HG02973 (cell line): ENCODE measurements around the gene CFAP97.
"Not testable (repeated sequence)": the region's sequence is repeated elsewhere in the genome, so short reads cannot be mapped to it uniquely, and the experiment has no call there.

Source experiments
- ATAC-seq: cut with Tn5 transposase; IDR thresholded peaks from one replicate; pipeline ENCODE4 v1.9.1; 2021; ENCODE audit warnings: moderate library complexity; ENCODE audit not compliant: unreplicated experiment

The CFAP97 gene

DNA sequence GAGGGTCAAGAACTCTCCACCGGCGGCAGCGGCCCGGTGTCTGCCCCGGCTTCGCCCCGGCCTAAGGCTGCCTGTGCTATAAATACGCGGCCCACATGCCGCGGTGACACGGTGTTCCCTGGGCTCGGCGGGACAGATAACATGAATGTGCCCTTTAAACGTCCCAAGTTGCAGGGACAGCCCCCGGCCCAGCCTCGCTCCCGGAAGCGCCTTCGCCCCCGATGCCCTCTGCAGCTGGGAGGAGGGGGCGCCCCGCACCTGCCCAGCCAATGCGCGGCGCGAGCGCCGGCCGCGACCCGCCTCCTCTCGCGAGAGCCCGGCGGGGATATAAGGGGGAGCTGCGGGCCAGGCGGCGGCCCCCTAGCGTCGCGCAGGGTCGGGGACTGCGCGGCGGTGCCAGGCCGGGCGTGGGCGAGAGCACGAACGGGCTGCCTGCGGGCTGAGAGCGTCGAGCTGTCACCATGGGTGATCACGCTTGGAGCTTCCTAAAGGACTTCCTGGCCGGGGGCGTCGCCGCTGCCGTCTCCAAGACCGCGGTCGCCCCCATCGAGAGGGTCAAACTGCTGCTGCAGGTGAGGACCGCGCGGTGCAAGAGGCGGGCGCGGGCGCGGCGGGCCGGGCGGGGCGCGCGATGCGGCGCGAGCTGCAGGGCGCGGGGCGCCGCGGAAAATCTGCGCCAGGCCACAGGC lies 60.7 kb downstream of the CFAP97 start, which contains the start of gene SLC25A4:
TSS of gene SLC25A4 (plus strand) at position 355 of the 689 bp plus-strand sequence. CDS start at position 462, 107 bp downstream.
- peak; percentile 95 for ATAC-seq

DNA sequence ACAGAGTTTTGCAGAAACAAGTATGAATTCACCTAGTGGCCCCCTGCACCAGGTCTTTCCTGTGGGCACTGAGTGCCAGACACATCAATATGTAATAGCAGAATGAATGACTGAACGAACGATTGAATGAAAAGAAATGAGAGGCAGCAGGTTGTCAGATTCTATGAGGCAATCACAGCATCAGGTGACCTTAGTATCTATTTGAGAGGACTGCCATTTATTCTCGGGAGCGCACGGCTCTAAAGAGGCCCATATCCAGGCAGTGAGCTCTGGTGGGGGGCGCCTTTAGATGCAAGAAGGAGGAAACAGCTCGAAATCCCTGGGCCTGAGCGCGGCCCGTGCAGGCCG lies 61.3 kb downstream of the CFAP97 start:
- ATAC-seq = peak; percentile 19

DNA sequence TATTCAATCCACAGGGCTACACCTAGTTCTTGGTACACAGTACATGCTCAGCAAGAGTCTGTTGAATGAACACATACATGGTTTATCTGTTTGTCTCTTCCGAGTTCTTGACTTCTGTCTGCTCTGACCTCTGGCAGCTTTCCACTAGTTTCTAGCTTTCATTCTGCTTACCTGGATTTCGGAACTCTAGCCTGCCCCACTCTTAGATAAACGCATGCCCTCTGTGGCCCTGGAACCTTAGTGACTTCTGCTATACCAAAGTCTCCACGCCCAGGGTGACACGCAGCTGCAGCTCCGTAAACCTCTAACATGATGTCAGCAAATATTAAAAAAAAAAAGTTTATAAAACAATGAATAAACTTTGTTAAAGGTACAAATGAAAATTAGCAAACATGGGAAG lies 62.0 kb downstream of the CFAP97 start:
- no peak for ATAC-seq

DNA sequence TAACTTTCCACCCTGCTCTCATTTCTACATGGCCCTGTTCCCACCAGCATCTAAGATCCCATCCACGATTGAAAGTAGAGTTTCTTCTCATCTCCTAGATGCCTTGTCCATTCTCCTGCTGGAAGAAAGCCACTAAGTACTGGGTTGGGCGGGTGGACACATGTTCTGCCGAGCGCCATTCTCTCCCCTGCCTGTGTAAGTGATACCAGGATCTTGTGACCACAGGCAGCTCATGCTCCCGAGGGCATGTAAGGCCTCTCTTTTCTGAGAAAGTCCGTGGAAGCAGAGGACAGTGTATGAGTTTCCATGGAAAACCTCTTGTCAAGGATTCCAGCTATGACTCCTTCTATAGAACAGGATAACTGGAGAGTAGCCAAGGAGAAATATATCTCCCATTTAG lies 64.1 kb downstream of the CFAP97 start:
- no peak for ATAC-seq

- no peak for ATAC-seq
Observed at GRCh38 chr4:185138161-185138560, 65.6 kb downstream of the CFAP97 start.

- ATAC-seq = no peak
Observed at GRCh38 chr4:185137233-185137925, 66.4 kb downstream of the CFAP97 start.

- peak; percentile 67 for ATAC-seq
Observed at GRCh38 chr4:185134307-185134869, 69.4 kb downstream of the CFAP97 start.

DNA sequence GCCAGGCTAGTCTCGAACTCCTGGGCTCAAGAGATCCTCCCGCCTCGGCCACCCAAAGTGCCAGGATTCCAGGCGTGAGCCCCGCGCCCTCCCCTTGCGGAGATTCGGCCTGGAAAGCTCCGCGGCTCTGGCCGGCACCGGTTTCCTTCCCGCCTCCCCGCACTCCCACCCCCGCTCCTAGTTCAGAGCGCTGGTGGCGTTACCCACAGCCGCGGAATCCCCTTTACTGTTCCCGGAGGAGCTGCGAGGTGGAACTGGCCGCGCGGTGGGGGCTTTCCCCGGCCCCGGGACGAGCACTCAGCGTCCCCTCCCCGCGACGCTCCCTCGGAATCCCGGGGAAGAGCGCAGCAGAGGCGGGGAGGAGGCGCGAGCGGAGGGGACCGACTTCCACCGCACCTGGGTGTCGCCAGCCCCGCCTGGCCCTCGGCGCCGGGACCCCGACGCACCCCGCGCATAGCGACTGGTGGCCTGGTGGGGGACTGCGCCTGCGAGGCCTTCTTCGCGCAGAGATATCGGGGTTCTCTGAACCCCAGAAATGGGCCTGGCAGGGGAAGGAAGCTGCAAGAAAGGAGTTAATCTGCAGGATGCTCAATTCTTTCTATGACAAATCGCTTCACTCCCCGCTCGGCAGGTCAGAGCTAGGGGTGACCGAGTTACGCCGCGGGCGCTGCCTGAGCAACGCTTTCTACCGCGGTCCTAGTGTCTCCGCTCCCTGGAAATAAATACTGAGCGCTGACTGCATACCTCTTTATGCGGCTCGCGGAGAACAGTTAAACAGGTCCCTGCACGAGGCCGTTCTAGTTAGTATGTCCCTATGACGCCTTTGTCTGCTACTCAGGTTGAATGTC lies 75.3 kb downstream of the CFAP97 start:
- ATAC-seq = peak; percentile 63

DNA sequence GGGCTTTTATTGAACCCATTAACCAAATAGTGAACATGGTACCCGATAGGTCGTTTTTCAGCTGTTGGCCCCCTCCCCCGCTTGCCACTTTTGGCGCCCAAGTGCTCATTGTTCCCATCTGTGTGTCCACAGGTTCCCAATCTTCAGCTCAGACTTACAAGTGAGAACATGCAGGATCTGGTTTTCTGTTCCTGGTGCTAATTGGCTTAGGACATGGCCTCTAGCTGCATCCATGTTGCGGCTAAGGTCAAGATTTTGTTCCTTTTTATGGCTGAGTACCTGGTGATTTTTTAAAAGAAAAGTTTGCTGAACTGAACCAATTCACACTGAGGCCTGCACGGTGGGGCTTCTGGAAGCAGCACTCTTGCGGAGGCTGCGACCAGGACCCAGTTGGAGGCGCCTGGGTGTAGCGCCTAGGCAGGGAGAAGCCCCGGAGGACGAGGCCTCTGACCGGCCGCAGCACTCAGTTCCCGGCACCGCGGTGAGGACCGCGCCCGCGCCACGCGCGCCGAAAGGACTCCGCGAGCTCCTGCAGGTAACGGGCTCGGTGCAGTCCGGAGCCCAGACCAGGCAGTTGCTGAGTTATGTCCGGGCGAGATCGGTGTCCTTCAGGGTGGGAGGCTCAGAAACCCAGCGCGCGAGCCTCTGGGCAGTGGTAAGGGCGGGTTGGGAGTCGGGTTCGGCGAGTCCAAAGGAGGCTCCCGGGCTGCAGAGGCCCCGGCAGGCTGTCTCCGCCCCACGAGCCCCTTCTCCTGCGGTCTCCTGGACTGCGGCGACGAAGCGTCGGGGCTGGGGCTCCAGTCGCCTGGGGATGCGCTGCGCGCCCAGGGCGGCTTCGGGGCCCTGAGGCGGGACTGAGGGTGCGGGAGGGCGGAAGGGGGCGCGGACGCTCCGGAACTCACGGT lies 76.5 kb downstream of the CFAP97 start:
- no peak for ATAC-seq

DNA sequence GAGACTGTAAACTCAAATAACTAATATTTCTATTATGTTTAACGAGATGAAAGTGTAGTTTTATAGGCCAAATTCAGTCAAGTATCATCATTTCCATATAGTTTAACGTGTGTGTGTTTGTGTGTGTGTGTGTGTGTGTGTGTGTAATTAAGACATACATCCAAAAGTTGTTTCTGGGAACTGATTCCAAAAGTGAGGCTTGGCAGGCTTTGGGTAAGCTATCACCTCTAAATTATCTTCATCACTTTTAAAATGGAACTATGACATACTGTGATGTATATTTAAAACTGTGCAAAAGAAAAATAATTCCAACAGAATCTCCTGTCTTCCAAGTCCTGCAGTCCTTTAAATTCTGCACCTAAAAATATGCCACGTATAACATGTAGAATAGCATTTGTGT lies 79.8 kb downstream of the CFAP97 start:
- ATAC-seq = no peak

DNA sequence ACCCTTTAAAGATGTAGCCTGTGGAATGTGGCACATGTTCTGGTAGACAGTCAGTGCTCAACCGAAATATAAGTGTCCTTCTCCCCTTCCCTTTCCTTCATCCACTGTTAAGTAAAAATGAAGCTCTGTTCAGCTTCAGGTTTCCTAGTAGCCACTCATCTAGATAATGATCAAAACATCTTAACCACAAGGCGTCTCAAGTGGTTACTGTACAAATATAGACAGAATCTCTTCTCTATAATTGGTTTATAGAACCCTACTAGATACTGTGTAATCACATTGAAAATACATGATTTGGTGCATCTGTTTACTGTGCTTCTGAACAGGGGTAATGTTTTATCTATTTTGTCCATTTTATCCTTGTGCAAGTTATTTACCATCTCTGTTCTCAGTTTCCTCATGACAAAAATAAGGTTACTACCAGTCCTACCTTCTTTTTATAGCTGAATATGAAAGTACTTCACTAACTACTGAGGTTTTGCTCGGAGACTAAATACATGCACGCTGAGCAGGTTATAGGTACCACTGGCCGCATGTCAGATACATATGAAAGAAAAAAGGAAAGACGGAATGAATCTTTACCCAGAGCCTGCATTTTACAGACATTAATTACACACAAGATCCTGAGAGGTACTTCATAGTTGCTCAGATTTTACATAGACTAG lies 81.0 kb downstream of the CFAP97 start:
- peak; percentile 65 for ATAC-seq

GRCh38 chr4:185120631-185120946 lies 83.2 kb downstream of the CFAP97 start:
- ATAC-seq = no peak

DNA sequence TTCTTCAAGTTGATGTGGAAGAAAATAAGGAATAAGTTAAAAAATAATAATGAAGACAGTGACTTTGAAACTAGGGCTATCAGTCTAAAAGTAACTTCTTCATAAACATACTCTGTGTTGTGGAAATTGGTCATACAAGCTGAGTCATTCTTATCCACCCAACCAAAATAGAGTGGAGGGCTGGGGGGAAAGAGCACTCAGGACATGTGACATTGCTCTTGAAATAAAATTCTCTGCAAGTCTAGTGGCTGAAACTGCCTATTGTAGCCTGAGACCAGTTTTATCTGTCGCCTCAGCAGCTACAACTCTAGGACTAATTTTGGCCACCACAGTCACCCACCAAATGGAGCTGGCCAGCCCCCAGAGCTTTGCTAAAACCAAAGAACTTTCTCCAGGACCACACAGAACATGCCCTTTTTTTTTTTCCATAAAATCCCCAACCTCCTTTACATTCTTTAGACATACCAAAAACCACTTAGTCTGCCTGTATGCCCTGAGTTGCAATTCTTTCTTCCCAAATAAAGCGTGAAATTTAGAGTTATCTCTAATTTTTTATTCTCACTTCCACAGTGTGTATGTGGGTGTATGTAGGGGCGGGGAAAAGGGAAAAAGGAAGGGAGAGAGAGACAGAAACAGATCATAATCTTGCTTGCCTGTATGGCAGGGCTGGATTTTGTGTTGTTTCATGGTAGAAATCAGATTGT lies 83.7 kb downstream of the CFAP97 start:
- no peak for ATAC-seq

DNA sequence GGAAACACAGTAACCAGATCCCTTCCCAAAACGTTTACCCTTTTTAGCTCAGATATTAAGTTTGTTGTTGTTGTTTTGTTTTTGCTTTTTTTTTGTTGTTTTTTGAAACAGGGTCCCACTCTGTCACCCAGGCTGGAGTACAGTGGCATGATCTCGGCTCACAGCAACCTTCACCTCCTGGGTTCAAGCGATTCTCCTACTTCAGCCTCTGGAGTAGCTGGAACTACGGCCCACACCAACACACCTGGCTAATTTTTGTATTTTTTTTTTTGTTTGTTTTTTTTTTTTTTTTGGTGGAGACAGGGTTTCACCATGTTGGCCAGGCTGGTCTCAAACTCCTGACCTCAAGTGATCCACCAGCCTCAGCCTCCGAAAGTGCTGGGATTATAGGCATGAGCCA lies 84.3 kb downstream of the CFAP97 start:
- not testable (repeated sequence) for ATAC-seq

GRCh38 chr4:185118876-185119275 lies 84.9 kb downstream of the CFAP97 start:
- ATAC-seq = no peak

DNA sequence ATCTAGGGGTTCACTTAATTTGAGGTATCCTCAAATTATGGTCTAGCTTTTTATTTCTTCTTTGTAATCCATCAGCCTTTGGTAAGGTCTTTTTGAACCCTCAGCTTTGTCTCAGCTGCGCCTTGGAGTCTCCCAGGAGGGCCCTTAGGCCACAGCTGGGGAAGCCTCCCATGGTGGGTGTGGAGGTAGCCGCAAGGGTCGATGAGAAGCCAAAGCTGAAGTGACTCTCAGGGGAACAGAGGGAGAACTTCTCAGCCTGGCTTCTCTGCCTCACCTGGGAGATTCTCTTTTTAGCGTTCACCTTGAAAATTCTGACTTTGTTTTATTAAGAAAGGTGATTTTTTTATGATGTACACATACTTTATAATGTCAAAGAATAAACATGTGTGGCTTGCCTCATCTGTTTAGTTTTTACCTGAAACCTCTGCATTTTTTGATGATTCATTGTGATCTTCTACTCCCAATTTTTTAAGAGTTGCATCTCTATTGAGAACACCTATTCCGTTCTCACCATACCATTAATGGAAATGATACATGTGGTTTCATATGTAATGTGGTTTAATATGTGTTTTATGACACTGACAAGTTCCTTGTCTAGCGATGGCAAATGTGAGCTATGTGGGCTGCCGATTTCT lies 86.4 kb downstream of the CFAP97 start:
- no peak for ATAC-seq

DNA sequence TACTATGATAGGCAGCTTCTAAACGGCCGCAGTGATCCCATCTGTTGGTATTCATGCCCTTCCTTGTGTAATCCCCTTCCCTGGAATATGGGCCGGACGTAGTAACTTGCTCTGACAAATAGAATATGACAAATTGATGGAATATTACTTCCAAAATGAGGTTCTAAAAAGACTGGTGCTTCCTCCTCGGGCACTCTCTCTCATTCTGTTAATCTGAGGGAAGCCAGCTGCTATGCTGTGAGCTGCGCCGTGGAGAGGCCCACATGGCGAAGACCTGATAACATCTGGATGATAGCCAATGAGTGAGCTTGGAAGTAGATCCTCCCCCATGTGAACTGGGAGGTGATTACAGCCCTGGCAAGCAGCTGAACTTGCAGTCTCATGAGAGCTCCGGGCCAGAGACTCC lies 88.0 kb downstream of the CFAP97 start:
- ATAC-seq = no peak

GRCh38 chr4:185113340-185113739 lies 90.5 kb downstream of the CFAP97 start:
- ATAC-seq = no peak

DNA sequence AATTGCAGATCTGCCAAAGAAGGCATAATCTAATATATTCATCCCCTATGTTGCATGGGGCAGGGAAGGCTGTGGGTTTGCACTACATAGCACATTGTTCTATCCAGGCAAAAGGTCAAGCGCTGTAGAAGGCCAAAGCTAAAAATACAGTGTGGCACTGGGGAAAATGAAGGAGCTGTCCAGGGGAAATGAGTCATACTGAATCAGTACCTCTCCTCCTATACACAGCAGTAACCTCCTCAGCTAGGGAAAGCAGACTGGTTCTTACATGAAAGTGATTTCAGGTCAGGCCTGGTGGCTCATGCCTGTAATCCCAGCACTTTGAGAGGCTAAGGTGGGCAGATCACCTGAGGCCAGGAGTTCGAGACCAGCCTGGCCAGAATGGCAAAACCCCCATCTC lies 91.7 kb downstream of the CFAP97 start:
- no peak for ATAC-seq
